Vagina (tissue), 2 donors: ENCODE results near the gene GKN2. TPM values are rescaled to one million over a fixed set of nuclear protein-coding genes. Genes with fewer than 3 reads are reported as not detected.

Experiments
- DNase-seq, 2 donors: peaks; one replicate each; pipeline ENCODE4 v3.0.0-alpha.2; 2017; ENCODE audit errors: extremely low spot score in 2 of 2
- H3K27ac ChIP-seq: fragments of 200-600 bp; sonication (generic); one replicate; pipeline ENCODE4 v1.5.1; 2019
- H3K27me3 ChIP-seq: fragments of 200-600 bp; sonication (generic); one replicate; pipeline ENCODE4 v1.5.1; 2019
- H3K36me3 ChIP-seq, 2 donors: fragments of 200-600 bp; sonication (generic); one replicate each; pipeline ENCODE4 v1.5.1; 2017 to 2019
- H3K4me1 ChIP-seq: fragments of 200-600 bp; sonication (generic); one replicate; pipeline ENCODE4 v1.5.1; 2019
- H3K4me3 ChIP-seq, 2 donors: fragments of 200-600 bp; sonication (generic); 1 replicate in 1 of 2; 2 replicates in 1 of 2; pipeline ENCODE4 v1.5.1; 2016 to 2019
- H3K9me3 ChIP-seq: fragments of 200-600 bp; sonication (generic); one replicate; pipeline ENCODE4 v1.5.1; 2019
- CTCF ChIP-seq, 3 experiments: fragments of 450-650 bp in 2 of 3; fragments of 200-600 bp in 1 of 3; sonication (generic) in 1 of 3; IDR thresholded peaks; one replicate each; pipeline ENCODE4 v1.5.1; 2017 to 2019; ENCODE audit warnings: antibody characterized with exemption in 3 of 3, mild to moderate bottlenecking in 2 of 3, moderate library complexity in 2 of 3
- POLR2A ChIP-seq, 2 donors: fragments of 450-650 bp; IDR thresholded peaks; one replicate each; pipeline ENCODE4 v1.6.1; 2017; ENCODE audit warnings: antibody characterized with exemption in 2 of 2, mild to moderate bottlenecking in 2 of 2, moderate library complexity in 2 of 2
- POLR2AphosphoS5 ChIP-seq, 2 donors: sonication (generic); formaldehyde crosslinking; IDR thresholded peaks; one replicate each; pipeline ENCODE4 v1.9.0; 2017; ENCODE audit warnings: antibody characterized with exemption in 2 of 2, mild to moderate bottlenecking in 2 of 2, low read depth in 1 of 2; ENCODE audit not compliant: insufficient read depth in 1 of 2
- intact Hi-C: fragments of 100-400 bp; cut with DNase I; formaldehyde crosslinking; loops from one replicate; pipeline ENCODE4 v1.15.1; 2023
- total RNA-seq: library from RNA; depleted of rRNA; stranded (reverse); fragments of >200 nt; gene quantifications from one replicate; pipeline ENCODE4 v1.2.3, GENCODE V29; 2016

GKN2 gene
- total RNA-seq, 1 donor from 2014 or later: not detected

GRCh38 chr2:68980956-68981355 is 28.3 kb upstream of the GKN2 start:
- no peaks in the 10 kb centered on the region for H3K36me3 ChIP-seq
- no peak for TF ChIP-seq CTCF (IDR thresholded peaks at IDR 0.05)
- no peak for TF ChIP-seq POLR2AphosphoS5 (IDR thresholded peaks at IDR 0.05; ENCODE audit: insufficient read depth in 1 of 2, low read depth in 1 of 2)
- no peak for TF ChIP-seq POLR2A (IDR thresholded peaks at IDR 0.05)

GRCh38 chr2:68978098-68978497 is 25.4 kb upstream of the GKN2 start:
- no peaks in the 10 kb centered on the region for H3K27me3 ChIP-seq
- H3K4me1 ChIP-seq: no peaks in the 10 kb centered on the region
- no peak overlapping the region for H3K27ac ChIP-seq
- H3K9me3 ChIP-seq: no peaks in the 10 kb centered on the region
- no peaks in the 10 kb centered on the region for H3K36me3 ChIP-seq
- no peak for DNase-seq
- H3K4me3 ChIP-seq: no peak overlapping the region
- TF ChIP-seq POLR2AphosphoS5 (IDR thresholded peaks at IDR 0.05; ENCODE audit: insufficient read depth in 1 of 2, low read depth in 1 of 2) (no peak), CTCF (IDR thresholded peaks at IDR 0.05) (no peak), POLR2A (IDR thresholded peaks at IDR 0.05) (no peak)
- intact Hi-C loops: no loop called here

More at GRCh38 chr2:68980956-68981355, 28.3 kb upstream of the GKN2 start:
- intact Hi-C loops: no loop called here
- no peaks in the 10 kb centered on the region for H3K4me1 ChIP-seq
- no peaks in the 10 kb centered on the region for H3K27me3 ChIP-seq
- no peak for DNase-seq
- no peaks in the 10 kb centered on the region for H3K9me3 ChIP-seq
- H3K4me3 ChIP-seq: no peak overlapping the region
- H3K27ac ChIP-seq: no peak overlapping the region

GRCh38 chr2:68977453-68977852 is 24.8 kb upstream of the GKN2 start:
- no peak for DNase-seq

GRCh38 chr2:68975844-68976243 is 23.2 kb upstream of the GKN2 start:
- Histone ChIP-seq H3K27ac (no peak overlapping the region), H3K27me3 (no peaks in the 10 kb centered on the region), H3K36me3 (no peaks in the 10 kb centered on the region), H3K9me3 (no peaks in the 10 kb centered on the region), H3K4me1 (no peaks in the 10 kb centered on the region), H3K4me3 (no peak overlapping the region)
- TF ChIP-seq POLR2AphosphoS5 (IDR thresholded peaks at IDR 0.05; ENCODE audit: insufficient read depth in 1 of 2, low read depth in 1 of 2) (no peak), POLR2A (IDR thresholded peaks at IDR 0.05) (no peak), CTCF (IDR thresholded peaks at IDR 0.05) (no peak)
- intact Hi-C loops: no loop called here
- no peak for DNase-seq

More at GRCh38 chr2:68977453-68977852, 24.8 kb upstream of the GKN2 start:
- H3K27me3 ChIP-seq: no peaks in the 10 kb centered on the region
- H3K9me3 ChIP-seq: no peaks in the 10 kb centered on the region
- H3K4me1 ChIP-seq: no peaks in the 10 kb centered on the region
- H3K4me3 ChIP-seq: no peak overlapping the region
- no peak overlapping the region for H3K27ac ChIP-seq
- TF ChIP-seq POLR2A (IDR thresholded peaks at IDR 0.05) (no peak), POLR2AphosphoS5 (IDR thresholded peaks at IDR 0.05; ENCODE audit: insufficient read depth in 1 of 2, low read depth in 1 of 2) (no peak), CTCF (IDR thresholded peaks at IDR 0.05) (no peak)
- no peaks in the 10 kb centered on the region for H3K36me3 ChIP-seq
- intact Hi-C loops: no loop called here

- H3K27me3 ChIP-seq: no peaks in the 10 kb centered on the region
- intact Hi-C loops: no loop called here
- H3K27ac ChIP-seq: no peak overlapping the region
- no peak for TF ChIP-seq POLR2AphosphoS5 (IDR thresholded peaks at IDR 0.05; ENCODE audit: insufficient read depth in 1 of 2, low read depth in 1 of 2)
- TF ChIP-seq POLR2A (IDR thresholded peaks at IDR 0.05): no peak
- TF ChIP-seq CTCF (IDR thresholded peaks at IDR 0.05): no peak
- H3K4me3 ChIP-seq: no peak overlapping the region
- no peaks in the 10 kb centered on the region for H3K4me1 ChIP-seq
- no peaks in the 10 kb centered on the region for H3K9me3 ChIP-seq
- H3K36me3 ChIP-seq: no peaks in the 10 kb centered on the region
- no peak for DNase-seq
These were observed 22.4 kb upstream of the GKN2 start for GRCh38 chr2:68974946-68975665.
